Measurements from ENCODE around the gene XK. TPM values are rescaled to one million over a fixed set of nuclear protein-coding genes. Genes with fewer than 3 reads are reported as not detected.

XK gene
- total and polyA plus RNA-seq, 9 of the 15 experiments (the other 6 are each of a cell fraction or from before 2014, with no cell fraction given): 4.0 to 21.6 (median 11.6) TPM

DNA sequence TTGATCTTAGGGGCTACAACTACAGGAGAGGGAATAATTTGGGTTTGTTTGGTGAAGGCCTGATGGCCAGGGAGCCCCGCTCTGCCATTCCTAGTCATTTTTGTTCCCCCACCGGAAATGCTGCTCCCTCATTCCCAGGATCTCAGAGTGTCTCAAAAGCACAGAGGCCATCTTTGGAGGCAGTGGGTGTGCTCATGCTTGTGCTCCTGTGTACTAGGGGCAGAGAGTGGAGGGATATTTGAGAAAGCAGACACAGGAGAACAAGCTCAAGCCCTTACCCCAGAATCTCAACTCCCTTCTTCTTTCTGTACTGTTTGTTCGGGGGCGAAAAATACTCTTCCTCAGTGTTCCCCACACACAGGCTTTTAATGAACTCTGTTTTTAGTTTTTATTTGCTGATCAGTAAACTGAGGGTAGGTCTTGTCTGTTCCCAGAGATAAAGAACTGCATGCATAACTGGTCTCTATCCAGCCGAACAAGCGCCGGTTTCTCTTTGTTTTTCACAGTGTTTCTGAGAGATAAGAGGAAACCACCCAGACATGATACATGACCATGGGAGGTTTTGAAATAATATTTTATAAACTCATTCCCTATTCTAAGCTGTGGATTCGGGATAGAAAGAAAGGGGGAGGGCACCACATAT is 32.9 kb upstream of the XK start (continued):
- TF ChIP-seq, protein P1, sequence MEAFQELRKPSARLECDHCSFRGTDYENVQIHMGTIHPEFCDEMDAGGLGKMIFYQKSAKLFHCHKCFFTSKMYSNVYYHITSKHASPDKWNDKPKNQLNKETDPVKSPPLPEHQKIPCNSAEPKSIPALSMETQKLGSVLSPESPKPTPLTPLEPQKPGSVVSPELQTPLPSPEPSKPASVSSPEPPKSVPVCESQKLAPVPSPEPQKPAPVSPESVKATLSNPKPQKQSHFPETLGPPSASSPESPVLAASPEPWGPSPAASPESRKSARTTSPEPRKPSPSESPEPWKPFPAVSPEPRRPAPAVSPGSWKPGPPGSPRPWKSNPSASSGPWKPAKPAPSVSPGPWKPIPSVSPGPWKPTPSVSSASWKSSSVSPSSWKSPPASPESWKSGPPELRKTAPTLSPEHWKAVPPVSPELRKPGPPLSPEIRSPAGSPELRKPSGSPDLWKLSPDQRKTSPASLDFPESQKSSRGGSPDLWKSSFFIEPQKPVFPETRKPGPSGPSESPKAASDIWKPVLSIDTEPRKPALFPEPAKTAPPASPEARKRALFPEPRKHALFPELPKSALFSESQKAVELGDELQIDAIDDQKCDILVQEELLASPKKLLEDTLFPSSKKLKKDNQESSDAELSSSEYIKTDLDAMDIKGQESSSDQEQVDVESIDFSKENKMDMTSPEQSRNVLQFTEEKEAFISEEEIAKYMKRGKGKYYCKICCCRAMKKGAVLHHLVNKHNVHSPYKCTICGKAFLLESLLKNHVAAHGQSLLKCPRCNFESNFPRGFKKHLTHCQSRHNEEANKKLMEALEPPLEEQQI (IDR thresholded peaks at IDR 0.05): peak; percentile 55; the same call in 1 of the 2 replicates
- no peak for TF ChIP-seq ZNF217 (CRISPR knock-in tag; IDR thresholded peaks at IDR 0.05)
- TF ChIP-seq POLR2AphosphoS5 (IDR thresholded peaks at IDR 0.05; ENCODE audit: control insufficient read depth, insufficient read depth, low read depth, low read length): peak; percentile 90; the same call in 1 of the 2 replicates
- no peak for TF ChIP-seq ZNF311 (CRISPR knock-in tag; IDR thresholded peaks at IDR 0.05)
- TF ChIP-seq MAFK (IDR thresholded peaks at IDR 0.05; ENCODE audit: low read length): no peak
- peak; percentile 96 for TF ChIP-seq TAL1 (IDR thresholded peaks at IDR 0.05)
- no peak for TF ChIP-seq KAT2B (IDR thresholded peaks at IDR 0.05; ENCODE audit: low read depth, low read length)
- no peak for TF ChIP-seq KLF10 (CRISPR knock-in tag; IDR thresholded peaks at IDR 0.05)
- TF ChIP-seq PHB (CRISPR knock-in tag; IDR thresholded peaks at IDR 0.05): no peak
- no peak for TF ChIP-seq POLR2A (conservative IDR thresholded peaks at IDR 0.05)
- no peak for TF ChIP-seq NR3C1 (CRISPR knock-in tag; IDR thresholded peaks at IDR 0.05)
- no peak for TF ChIP-seq HCFC1 (IDR thresholded peaks at IDR 0.05; ENCODE audit: low read depth, low read length)
- no peak for TF ChIP-seq RBM39 (optimal IDR thresholded peaks at IDR 0.05; ENCODE audit: low read depth, low read length)
- TF ChIP-seq NFRKB (IDR thresholded peaks at IDR 0.05; ENCODE audit: low read depth): peak; percentile 88
- peak; percentile 78 for TF ChIP-seq SMAD4 (CRISPR knock-in tag; conservative IDR thresholded peaks at IDR 0.05)
- TF ChIP-seq PML (IDR thresholded peaks at IDR 0.05; ENCODE audit: low read length): peak; percentile 91
- TF ChIP-seq ATF1 (CRISPR knock-in tag; IDR thresholded peaks at IDR 0.05): no peak
- TF ChIP-seq ATF1 (tag; IDR thresholded peaks at IDR 0.05): no peak
- TF ChIP-seq XRCC5 (IDR thresholded peaks at IDR 0.05; ENCODE audit: low read depth, low read length): no peak
- TF ChIP-seq ZNF778 (CRISPR knock-in tag; IDR thresholded peaks at IDR 0.05): no peak
- TF ChIP-seq, protein P2, sequence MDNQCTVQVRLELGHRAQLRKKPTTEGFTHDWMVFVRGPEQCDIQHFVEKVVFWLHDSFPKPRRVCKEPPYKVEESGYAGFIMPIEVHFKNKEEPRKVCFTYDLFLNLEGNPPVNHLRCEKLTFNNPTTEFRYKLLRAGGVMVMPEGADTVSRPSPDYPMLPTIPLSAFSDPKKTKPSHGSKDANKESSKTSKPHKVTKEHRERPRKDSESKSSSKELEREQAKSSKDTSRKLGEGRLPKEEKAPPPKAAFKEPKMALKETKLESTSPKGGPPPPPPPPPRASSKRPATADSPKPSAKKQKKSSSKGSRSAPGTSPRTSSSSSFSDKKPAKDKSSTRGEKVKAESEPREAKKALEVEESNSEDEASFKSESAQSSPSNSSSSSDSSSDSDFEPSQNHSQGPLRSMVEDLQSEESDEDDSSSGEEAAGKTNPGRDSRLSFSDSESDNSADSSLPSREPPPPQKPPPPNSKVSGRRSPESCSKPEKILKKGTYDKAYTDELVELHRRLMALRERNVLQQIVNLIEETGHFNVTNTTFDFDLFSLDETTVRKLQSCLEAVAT (IDR thresholded peaks at IDR 0.05): 0 out of 4 replicates have a peak, but pooled peaks of 1 of the 2 experiments have one; percentile 17
- TF ChIP-seq TBL1XR1 (IDR thresholded peaks at IDR 0.05; ENCODE audit: low read length in 2 of 2): 0 out of 4 replicates have a peak, but pooled peaks of 1 of the 2 experiments have one; percentile 37
- TF ChIP-seq TEAD4 (IDR thresholded peaks at IDR 0.05; ENCODE audit: low read length): peak; percentile 97
- no peak for TF ChIP-seq TEAD4 (CRISPR knock-in tag; IDR thresholded peaks at IDR 0.05; ENCODE audit: borderline replicate concordance)
- TF ChIP-seq ARID1B (IDR thresholded peaks at IDR 0.05): peak; percentile 96
- TF ChIP-seq FOXK1 (CRISPR knock-in tag; IDR thresholded peaks at IDR 0.05; ENCODE audit: borderline replicate concordance): no peak
- TF ChIP-seq, protein P3, sequence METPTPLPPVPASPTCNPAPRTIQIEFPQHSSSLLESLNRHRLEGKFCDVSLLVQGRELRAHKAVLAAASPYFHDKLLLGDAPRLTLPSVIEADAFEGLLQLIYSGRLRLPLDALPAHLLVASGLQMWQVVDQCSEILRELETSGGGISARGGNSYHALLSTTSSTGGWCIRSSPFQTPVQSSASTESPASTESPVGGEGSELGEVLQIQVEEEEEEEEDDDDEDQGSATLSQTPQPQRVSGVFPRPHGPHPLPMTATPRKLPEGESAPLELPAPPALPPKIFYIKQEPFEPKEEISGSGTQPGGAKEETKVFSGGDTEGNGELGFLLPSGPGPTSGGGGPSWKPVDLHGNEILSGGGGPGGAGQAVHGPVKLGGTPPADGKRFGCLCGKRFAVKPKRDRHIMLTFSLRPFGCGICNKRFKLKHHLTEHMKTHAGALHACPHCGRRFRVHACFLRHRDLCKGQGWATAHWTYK (CRISPR knock-in tag; IDR thresholded peaks at IDR 0.05): no peak

All from K562 (cell line).